GM10248 (cell line): ENCODE measurements around the gene PLCH1.

Experiments
- CTCF ChIA-PET: fragments of 300-600 bp; sonication (Branson Sonifier 250); formaldehyde crosslinking; extraction: SDS; loops from one replicate; lab custom pipeline; 2021; ENCODE audit warnings: antibody characterized with exemption; lab: Yijun Ruan, JAX
- POLR2A ChIA-PET: fragments of 350-650 bp; sonication (Branson Sonifier 250); formaldehyde crosslinking; extraction: SDS; loops from one replicate; lab custom pipeline; 2020; ENCODE audit warnings: antibody characterized with exemption; lab: Yijun Ruan, JAX
- DNase-seq: peaks from one replicate; pipeline ENCODE4 v3.0.0; 2012; ENCODE audit errors: extremely low spot score
- CTCF ChIP-seq: IDR thresholded peaks from 2 replicates; pipeline ENCODE4 v1.5.1; 2012; ENCODE audit warnings: mild to moderate bottlenecking, low read depth; ENCODE audit errors: extremely low read depth, missing control alignments, control extremely low read depth

The PLCH1 gene

GRCh38 chr3:155377847-155378246 is 367.0 kb downstream of the PLCH1 start:
- no peak for DNase-seq
- POLR2A ChIA-PET, result no interaction called here
- no peak for TF ChIP-seq CTCF
- CTCF ChIA-PET, result interaction anchor here (1.8 kb wide), 1 partner anchor 325 kb away, joined by 6 read pairs; no protein-coding TSS in a partner anchor

- POLR2A ChIA-PET, result no interaction called here
- TF ChIP-seq CTCF, result no peak
- CTCF ChIA-PET, result no interaction called here
- DNase-seq, result no peak
Measured at GRCh38 chr3:155377071-155377470, 367.8 kb downstream of the PLCH1 start.

GRCh38 chr3:155372281-155372680 is 372.6 kb downstream of the PLCH1 start:
- no peak for DNase-seq
- ChIA-PET POLR2A (no interaction called here), CTCF (interaction anchor here (1.2 kb wide), 1 partner anchor 329 kb away, joined by 5 read pairs; no protein-coding TSS in a partner anchor)
- TF ChIP-seq CTCF, result no peak

- ChIA-PET CTCF (interaction anchor here (0.6 to 1.0 kb wide), 2 partner anchors 11 to 331 kb away, joined by 4 read pairs; no protein-coding TSS in a partner anchor), POLR2A (no interaction called here)
- no peak for DNase-seq
- no peak for TF ChIP-seq CTCF
Measured at GRCh38 chr3:155370764-155371503, 373.9 kb downstream of the PLCH1 start.

GRCh38 chr3:155370198-155370597 is 374.7 kb downstream of the PLCH1 start:
- TF ChIP-seq CTCF, result no peak
- ChIA-PET CTCF (interaction anchor here (1.0 kb wide), 1 partner anchor 12 kb away, joined by 4 read pairs; no protein-coding TSS in a partner anchor), POLR2A (no interaction called here)
- DNase-seq, result no peak

- no peak for TF ChIP-seq CTCF
- ChIA-PET POLR2A (no interaction called here), CTCF (interaction anchor here (1.0 kb wide), 1 partner anchor 13 kb away, joined by 4 read pairs; no protein-coding TSS in a partner anchor)
- DNase-seq, result no peak
Measured at GRCh38 chr3:155369735-155370134, 375.1 kb downstream of the PLCH1 start.
